HepG2 (cell line): ENCODE measurements around the gene ZACN. TPM values are rescaled to one million over a fixed set of nuclear protein-coding genes. Genes with fewer than 3 reads are reported as not detected.

Experiments
- ARID3A ChIP-seq: IDR thresholded peaks from 2 replicates; pipeline ENCODE4 v1.6.1; 2012; ENCODE audit warnings: low read depth, low read length, improper control_type of control experiment
- ASH2L ChIP-seq: fragments of 300-600, 200-600 bp; sonication (generic); IDR thresholded peaks from 2 replicates; pipeline ENCODE4 v1.7.0; 2017; ENCODE audit warnings: low read depth, mild to moderate bottlenecking, moderate library complexity, mixed read lengths, low read length; ENCODE audit not compliant: insufficient read length
- BRD4 ChIP-seq: sonication (generic); formaldehyde crosslinking; IDR thresholded peaks from 2 replicates; pipeline ENCODE4 v1.4.0; 2020; ENCODE audit warnings: missing genetic modification reagents
- JUN ChIP-seq: sonication (generic); formaldehyde crosslinking; IDR thresholded peaks from 2 replicates; pipeline ENCODE4 v1.4.0; 2020; ENCODE audit warnings: mild to moderate bottlenecking, missing genetic modification reagents
- NR1H2 ChIP-seq: sonication (generic); formaldehyde crosslinking; IDR thresholded peaks from 2 replicates; pipeline ENCODE4 v1.8.1; 2022; ENCODE audit warnings: low read depth, missing genetic modification reagents, borderline replicate concordance
- PAWR ChIP-seq: sonication (generic); formaldehyde crosslinking; IDR thresholded peaks from 2 replicates; pipeline ENCODE4 v1.4.0; 2020; ENCODE audit warnings: missing genetic modification reagents, mild to moderate bottlenecking, borderline replicate concordance
- U2AF1 ChIP-seq: fragments of 200-400 bp; formaldehyde crosslinking; optimal IDR thresholded peaks from 2 replicates; pipeline ENCODE3; 2017; ENCODE audit warnings: mild to moderate bottlenecking, low read depth, low read length
- ZC3H4 ChIP-seq: sonication (generic); formaldehyde crosslinking; IDR thresholded peaks from 2 replicates; pipeline ENCODE4 v1.4.0; 2020; ENCODE audit warnings: missing genetic modification reagents, borderline replicate concordance
- ZSCAN9 ChIP-seq: IDR thresholded peaks from 2 replicates; pipeline ENCODE4 v1.6.1; 2016; ENCODE audit warnings: borderline replicate concordance
- ZXDC ChIP-seq: sonication (generic); formaldehyde crosslinking; IDR thresholded peaks from 2 replicates; pipeline ENCODE4 v1.5.0; 2020; ENCODE audit warnings: mild to moderate bottlenecking, missing genetic modification reagents
- polyA plus RNA-seq, 8 experiments: library from polyadenylated mRNA; depleted of rRNA in 3 of 8; stranded (reverse) in 7 of 8; unstranded in 1 of 8; fragments of >200 nt; fragmentation: Illumina TruSeq in 4 of 8; extraction: Trizol in 4 of 8; gene quantifications; 2 replicates each; pipeline versions ENCODE4 v1.2.1 to v1.2.3, GENCODE V29; 2011 to 2016; ENCODE audit warnings: low read depth in 4 of 8, missing spikeins in 1 of 8, mixed read lengths in 1 of 8; ENCODE audit not compliant: insufficient read depth in 1 of 8
- total RNA-seq, 5 experiments: library from RNA; depleted of rRNA; stranded (reverse); fragments of >200 nt; fragmentation: Illumina TruSeq; extraction: Trizol; gene quantifications; 2 replicates each; pipeline ENCODE4 v1.2.3, GENCODE V29; 2016; ENCODE audit warnings: low read depth in 1 of 5
- TF ChIP-seq, protein P1 (sequence below): sonication (generic); formaldehyde crosslinking; conservative IDR thresholded peaks from 2 replicates; pipeline ENCODE4 v1.8.0; 2022; ENCODE audit warnings: low read depth, missing genetic modification reagents
- TF ChIP-seq, protein P2 (sequence below): sonication (generic); formaldehyde crosslinking; IDR thresholded peaks from 2 replicates; pipeline ENCODE4 v1.4.0; 2020; ENCODE audit warnings: missing genetic modification reagents
- TF ChIP-seq, protein P3 (sequence below): sonication (generic); formaldehyde crosslinking; IDR thresholded peaks from 2 replicates; pipeline ENCODE4 v1.4.0; 2020; ENCODE audit warnings: missing genetic modification reagents, borderline replicate concordance

Gene ZACN
- total and polyA plus RNA-seq, 2 of the 13 experiments (the other 11 are each of a cell fraction or from before 2014, with no cell fraction given), result 0.11 to 0.15 TPM

DNA sequence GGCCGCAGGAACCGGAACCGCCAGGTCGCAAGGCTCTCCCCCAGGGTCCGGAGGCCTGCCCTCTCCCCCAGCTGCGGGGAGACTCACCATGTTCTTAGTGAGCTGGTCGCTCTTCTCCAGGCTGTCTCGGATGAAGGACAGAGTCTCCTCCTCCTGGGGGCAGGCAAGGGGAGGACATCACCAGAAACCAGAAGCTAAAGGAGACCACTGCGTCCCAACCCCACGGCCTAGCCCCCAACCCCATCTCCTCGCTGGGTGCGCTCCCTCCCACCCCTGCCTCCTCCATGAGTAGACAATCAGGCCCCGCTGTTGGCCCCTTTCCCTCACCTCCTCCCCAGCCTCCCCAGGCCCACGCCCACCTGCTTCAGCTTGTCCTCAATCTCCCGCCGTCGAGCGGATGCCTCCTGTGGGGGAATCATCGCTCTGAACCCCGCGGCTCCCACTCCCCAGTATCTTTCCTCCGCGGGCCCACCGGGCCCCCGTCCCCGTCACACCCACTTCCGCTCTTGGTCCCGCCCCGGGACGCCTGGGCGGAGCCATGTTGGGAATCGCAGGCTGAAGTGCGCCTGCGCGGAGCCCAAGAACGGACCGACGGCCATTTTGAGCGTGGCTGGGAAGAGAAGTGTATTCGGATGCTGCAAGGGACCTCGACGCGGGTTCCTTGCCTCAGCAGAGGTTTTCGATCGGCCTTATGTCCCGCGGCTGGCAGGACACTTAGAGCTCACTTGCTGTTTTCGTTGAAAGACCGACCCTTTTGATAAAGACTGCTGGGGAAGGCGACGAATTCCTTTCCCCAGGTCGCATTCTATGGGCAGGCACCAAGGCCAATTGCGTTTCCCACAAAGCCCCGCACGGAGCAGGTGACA lies 24.5 kb downstream of the ZACN start, which contains the start of gene EXOC7 (continued):
- TF ChIP-seq NR1H2 (CRISPR knock-in tag), result no peak
- TF ChIP-seq ARID3A, result no peak
- TF ChIP-seq JUN (CRISPR knock-in tag), result no peak
- TF ChIP-seq ZXDC (CRISPR knock-in tag), result no peak
- TF ChIP-seq ASH2L, result peak; percentile 39
- TF ChIP-seq PAWR (CRISPR knock-in tag), result no peak
- TF ChIP-seq U2AF1, result peak; percentile 39
- 0 out of 2 replicates have a peak, but pooled peaks have one; percentile 18 for TF ChIP-seq BRD4
- no peak for TF ChIP-seq ZC3H4
- TF ChIP-seq, protein P1, sequence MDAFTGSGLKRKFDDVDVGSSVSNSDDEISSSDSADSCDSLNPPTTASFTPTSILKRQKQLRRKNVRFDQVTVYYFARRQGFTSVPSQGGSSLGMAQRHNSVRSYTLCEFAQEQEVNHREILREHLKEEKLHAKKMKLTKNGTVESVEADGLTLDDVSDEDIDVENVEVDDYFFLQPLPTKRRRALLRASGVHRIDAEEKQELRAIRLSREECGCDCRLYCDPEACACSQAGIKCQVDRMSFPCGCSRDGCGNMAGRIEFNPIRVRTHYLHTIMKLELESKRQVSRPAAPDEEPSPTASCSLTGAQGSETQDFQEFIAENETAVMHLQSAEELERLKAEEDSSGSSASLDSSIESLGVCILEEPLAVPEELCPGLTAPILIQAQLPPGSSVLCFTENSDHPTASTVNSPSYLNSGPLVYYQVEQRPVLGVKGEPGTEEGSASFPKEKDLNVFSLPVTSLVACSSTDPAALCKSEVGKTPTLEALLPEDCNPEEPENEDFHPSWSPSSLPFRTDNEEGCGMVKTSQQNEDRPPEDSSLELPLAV (CRISPR knock-in tag), result no peak
- TF ChIP-seq, protein P2, sequence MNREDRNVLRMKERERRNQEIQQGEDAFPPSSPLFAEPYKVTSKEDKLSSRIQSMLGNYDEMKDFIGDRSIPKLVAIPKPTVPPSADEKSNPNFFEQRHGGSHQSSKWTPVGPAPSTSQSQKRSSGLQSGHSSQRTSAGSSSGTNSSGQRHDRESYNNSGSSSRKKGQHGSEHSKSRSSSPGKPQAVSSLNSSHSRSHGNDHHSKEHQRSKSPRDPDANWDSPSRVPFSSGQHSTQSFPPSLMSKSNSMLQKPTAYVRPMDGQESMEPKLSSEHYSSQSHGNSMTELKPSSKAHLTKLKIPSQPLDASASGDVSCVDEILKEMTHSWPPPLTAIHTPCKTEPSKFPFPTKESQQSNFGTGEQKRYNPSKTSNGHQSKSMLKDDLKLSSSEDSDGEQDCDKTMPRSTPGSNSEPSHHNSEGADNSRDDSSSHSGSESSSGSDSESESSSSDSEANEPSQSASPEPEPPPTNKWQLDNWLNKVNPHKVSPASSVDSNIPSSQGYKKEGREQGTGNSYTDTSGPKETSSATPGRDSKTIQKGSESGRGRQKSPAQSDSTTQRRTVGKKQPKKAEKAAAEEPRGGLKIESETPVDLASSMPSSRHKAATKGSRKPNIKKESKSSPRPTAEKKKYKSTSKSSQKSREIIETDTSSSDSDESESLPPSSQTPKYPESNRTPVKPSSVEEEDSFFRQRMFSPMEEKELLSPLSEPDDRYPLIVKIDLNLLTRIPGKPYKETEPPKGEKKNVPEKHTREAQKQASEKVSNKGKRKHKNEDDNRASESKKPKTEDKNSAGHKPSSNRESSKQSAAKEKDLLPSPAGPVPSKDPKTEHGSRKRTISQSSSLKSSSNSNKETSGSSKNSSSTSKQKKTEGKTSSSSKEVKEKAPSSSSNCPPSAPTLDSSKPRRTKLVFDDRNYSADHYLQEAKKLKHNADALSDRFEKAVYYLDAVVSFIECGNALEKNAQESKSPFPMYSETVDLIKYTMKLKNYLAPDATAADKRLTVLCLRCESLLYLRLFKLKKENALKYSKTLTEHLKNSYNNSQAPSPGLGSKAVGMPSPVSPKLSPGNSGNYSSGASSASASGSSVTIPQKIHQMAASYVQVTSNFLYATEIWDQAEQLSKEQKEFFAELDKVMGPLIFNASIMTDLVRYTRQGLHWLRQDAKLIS (CRISPR knock-in tag), result no peak; the same call in 1 of the 2 replicates
- TF ChIP-seq, protein P3, sequence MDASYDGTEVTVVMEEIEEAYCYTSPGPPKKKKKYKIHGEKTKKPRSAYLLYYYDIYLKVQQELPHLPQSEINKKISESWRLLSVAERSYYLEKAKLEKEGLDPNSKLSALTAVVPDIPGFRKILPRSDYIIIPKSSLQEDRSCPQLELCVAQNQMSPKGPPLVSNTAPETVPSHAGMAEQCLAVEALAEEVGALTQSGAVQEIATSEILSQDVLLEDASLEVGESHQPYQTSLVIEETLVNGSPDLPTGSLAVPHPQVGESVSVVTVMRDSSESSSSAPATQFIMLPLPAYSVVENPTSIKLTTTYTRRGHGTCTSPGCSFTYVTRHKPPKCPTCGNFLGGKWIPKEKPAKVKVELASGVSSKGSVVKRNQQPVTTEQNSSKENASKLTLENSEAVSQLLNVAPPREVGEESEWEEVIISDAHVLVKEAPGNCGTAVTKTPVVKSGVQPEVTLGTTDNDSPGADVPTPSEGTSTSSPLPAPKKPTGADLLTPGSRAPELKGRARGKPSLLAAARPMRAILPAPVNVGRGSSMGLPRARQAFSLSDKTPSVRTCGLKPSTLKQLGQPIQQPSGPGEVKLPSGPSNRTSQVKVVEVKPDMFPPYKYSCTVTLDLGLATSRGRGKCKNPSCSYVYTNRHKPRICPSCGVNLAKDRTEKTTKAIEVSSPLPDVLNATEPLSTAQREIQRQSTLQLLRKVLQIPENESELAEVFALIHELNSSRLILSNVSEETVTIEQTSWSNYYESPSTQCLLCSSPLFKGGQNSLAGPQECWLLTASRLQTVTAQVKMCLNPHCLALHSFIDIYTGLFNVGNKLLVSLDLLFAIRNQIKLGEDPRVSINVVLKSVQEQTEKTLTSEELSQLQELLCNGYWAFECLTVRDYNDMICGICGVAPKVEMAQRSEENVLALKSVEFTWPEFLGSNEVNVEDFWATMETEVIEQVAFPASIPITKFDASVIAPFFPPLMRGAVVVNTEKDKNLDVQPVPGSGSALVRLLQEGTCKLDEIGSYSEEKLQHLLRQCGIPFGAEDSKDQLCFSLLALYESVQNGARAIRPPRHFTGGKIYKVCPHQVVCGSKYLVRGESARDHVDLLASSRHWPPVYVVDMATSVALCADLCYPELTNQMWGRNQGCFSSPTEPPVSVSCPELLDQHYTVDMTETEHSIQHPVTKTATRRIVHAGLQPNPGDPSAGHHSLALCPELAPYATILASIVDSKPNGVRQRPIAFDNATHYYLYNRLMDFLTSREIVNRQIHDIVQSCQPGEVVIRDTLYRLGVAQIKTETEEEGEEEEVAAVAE (CRISPR knock-in tag), result peak; percentile 22; the same call in 1 of the 2 replicates
- TF ChIP-seq ZSCAN9, result no peak; the same call in 1 of the 2 replicates
